SK-N-SH (cell line): Measurements from ENCODE around the gene NR1H2. TPM values are rescaled to one million over a fixed set of nuclear protein-coding genes. Genes with fewer than 3 reads are reported as not detected.

Experiments
- CTCF ChIA-PET: fragments of 300-600, 350-600 bp; formaldehyde crosslinking; extraction: SDS; loops from one replicate; lab custom pipeline; 2021; lab: Yijun Ruan, JAX
- POLR2A ChIA-PET: fragments of 350-600 bp; sonication (Branson Sonifier 250); formaldehyde crosslinking; extraction: SDS; loops from one replicate; lab custom pipeline; 2020; ENCODE audit warnings: antibody characterized with exemption, inconsistent platforms; lab: Yijun Ruan, JAX
- DNase-seq: peaks from one replicate; pipeline ENCODE4 v3.0.0; 2012
- H2AFZ ChIP-seq: fragments of 200-600 bp; sonication (generic); 2 replicates; pipeline ENCODE4 v1.8.1; 2016; ENCODE audit warnings: antibody characterized with exemption, mild to moderate bottlenecking, low read depth
- H3F3A ChIP-seq: fragments of 200-600 bp; sonication (generic); replicated peaks from 2 replicates; pipeline ENCODE3; 2016; ENCODE audit warnings: antibody characterized with exemption, mild to moderate bottlenecking; ENCODE audit not compliant: insufficient read depth
- H3K27ac ChIP-seq, 2 experiments: fragments of 200-500 bp in 1 of 2; fragments of 200-600 bp in 1 of 2; sonication (Bioruptor generic) in 1 of 2; sonication (generic), shearing (Covaris generic) in 1 of 2; 2 replicates each; pipeline versions ENCODE4 v1.5.1 to v1.6.1; 2014 to 2016; ENCODE audit warnings: low read depth in 2 of 2, inconsistent platforms in 1 of 2, low read length in 1 of 2, mild to moderate bottlenecking in 1 of 2, mixed read lengths in 1 of 2
- H3K27me3 ChIP-seq: fragments of 200-600 bp; sonication (generic), shearing (Covaris generic); 2 replicates; pipeline ENCODE4 v1.6.1; 2016; ENCODE audit warnings: mixed run types; ENCODE audit not compliant: insufficient read depth
- H3K36me3 ChIP-seq, 2 experiments: fragments of 200-500 bp in 1 of 2; fragments of 200-600 bp in 1 of 2; sonication (Bioruptor generic) in 1 of 2; sonication (generic) in 1 of 2; replicated peaks in 1 of 2; 2 replicates each; pipeline versions ENCODE3 to v1.5.1; 2014 to 2016; ENCODE audit warnings: low read length in 1 of 2, mild to moderate bottlenecking in 1 of 2; ENCODE audit not compliant: insufficient read depth in 2 of 2, control insufficient read depth in 1 of 2
- H3K4me1 ChIP-seq, 2 experiments: fragments of 200-500 bp in 1 of 2; fragments of 200-600 bp in 1 of 2; sonication (Bioruptor generic) in 1 of 2; sonication (generic), shearing (Covaris generic) in 1 of 2; 2 replicates each; pipeline versions ENCODE4 v1.5.1 to v1.6.1; 2014 to 2016; ENCODE audit warnings: low read depth in 1 of 2, low read length in 1 of 2, mixed run types in 1 of 2; ENCODE audit not compliant: insufficient read depth in 2 of 2, control insufficient read depth in 1 of 2
- H3K4me2 ChIP-seq: fragments of 200-600 bp; sonication (generic), shearing (Covaris generic); 2 replicates; pipeline ENCODE4 v1.6.1; 2017; ENCODE audit warnings: mixed run types
- H3K4me3 ChIP-seq, 2 experiments: fragments of 200-500 bp in 1 of 2; fragments of 200-600 bp in 1 of 2; sonication (Bioruptor generic) in 1 of 2; sonication (generic), shearing (Covaris generic) in 1 of 2; 2 replicates each; pipeline versions ENCODE4 v1.5.1 to v1.8.1; 2014 to 2016; ENCODE audit warnings: low read depth in 2 of 2, inconsistent platforms in 1 of 2, low read length in 1 of 2, mild to moderate bottlenecking in 1 of 2, mixed read lengths in 1 of 2, moderate library complexity in 1 of 2
- H3K79me2 ChIP-seq: fragments of 200-600 bp; sonication (generic); 2 replicates; pipeline ENCODE4 v1.8.1; 2017; ENCODE audit warnings: mild to moderate bottlenecking; ENCODE audit not compliant: insufficient read depth
- H3K9ac ChIP-seq: fragments of 200-600 bp; sonication (generic); 2 replicates; pipeline ENCODE4 v1.6.1; 2017; ENCODE audit warnings: mixed run types
- H3K9me2 ChIP-seq: fragments of 200-600 bp; sonication (generic); 2 replicates; pipeline ENCODE4 v1.6.1; 2017; ENCODE audit warnings: mixed run types
- H3K9me3 ChIP-seq: fragments of 200-600 bp; sonication (generic); 2 replicates; pipeline ENCODE4 v1.6.1; 2017; ENCODE audit warnings: mixed run types, mild to moderate bottlenecking, moderate library complexity
- H4K20me1 ChIP-seq: fragments of 200-600 bp; sonication (generic); 2 replicates; pipeline ENCODE4 v1.6.1; 2017; ENCODE audit warnings: mild to moderate bottlenecking, mixed run types; ENCODE audit not compliant: insufficient read depth
- CHD2 ChIP-seq: fragments of 150-350 bp; IDR thresholded peaks from 2 replicates; pipeline ENCODE4 v1.6.1; 2018; ENCODE audit warnings: low read length; ENCODE audit not compliant: partially characterized antibody
- FOXJ3 ChIP-seq: sonication (generic); formaldehyde crosslinking; IDR thresholded peaks from 2 replicates; pipeline ENCODE4 v1.5.1; 2020; ENCODE audit warnings: mild to moderate bottlenecking, missing genetic modification reagents
- MXI1 ChIP-seq: IDR thresholded peaks from 2 replicates; pipeline ENCODE4 v1.6.1; 2012; ENCODE audit warnings: mild to moderate bottlenecking, low read depth, low read length, improper control_type of control experiment
- NFIC ChIP-seq: IDR thresholded peaks from 2 replicates; pipeline ENCODE4 v1.4.0; 2012; ENCODE audit warnings: borderline replicate concordance
- RXRA ChIP-seq: IDR thresholded peaks from 2 replicates; pipeline ENCODE4 v1.4.0; 2012; ENCODE audit warnings: low read depth, mild to moderate bottlenecking, borderline replicate concordance
- USF2 ChIP-seq: fragments of 150-350 bp; IDR thresholded peaks from 2 replicates; pipeline ENCODE4 v1.6.1; 2017; ENCODE audit warnings: antibody characterized with exemption, low read length, low read depth, borderline replicate concordance
- YY1 ChIP-seq: IDR thresholded peaks from 2 replicates; pipeline ENCODE4 v1.4.0; 2012; ENCODE audit warnings: low read depth, mild to moderate bottlenecking
- ZBTB33 ChIP-seq: IDR thresholded peaks from 2 replicates; pipeline ENCODE4 v1.4.0; 2012; ENCODE audit warnings: low read depth, borderline replicate concordance
- WGBS: methylation state at CpG from one replicate; pipeline ENCODE4 v1.1.6; 2017; ENCODE audit warnings: low lambda C conversion rate; 5-methylcytosine and 5-hydroxymethylcytosine counted together
- polyA plus RNA-seq, 3 experiments: library from polyadenylated mRNA; depleted of rRNA; stranded (reverse); fragments of >200 nt; gene quantifications; 2 replicates each; pipeline ENCODE4 v1.2.3, GENCODE V29; 2012
- TF ChIP-seq, protein P1 (sequence below): IDR thresholded peaks from 2 replicates; pipeline ENCODE4 v1.4.0; 2012; ENCODE audit warnings: low read depth, borderline replicate concordance

The NR1H2 gene
- polyA plus RNA-seq, 1 of the 3 experiments (the other 2 are of a cell fraction): 108 TPM

GRCh38 chr19:50333235-50333736 is 43.0 kb upstream of the NR1H2 start:
- CTCF ChIA-PET: interaction anchor here (5.2 kb wide), 1 partner anchor 24 kb away, joined by 33 read pairs; no protein-coding TSS in a partner anchor
- Histone ChIP-seq H3F3A (peaks cover 9% of the 10 kb centered on the region), H3K27me3 (no peaks in the 10 kb centered on the region), H2AFZ (peak overlapping the region; percentile 80), H3K27ac (peak overlapping the region in 1 of 2 experiments; percentile 88; a peak in 2 of 4 replicates), H3K9ac (peak overlapping the region; percentile 28; the same call in 1 of the 2 replicates), H3K9me2 (no peaks in the 10 kb centered on the region), H3K4me1 (peaks cover 7 to 38% of the 10 kb centered on the region in 2 experiments; a peak in 2 of 4 replicates), H4K20me1 (no peaks in the 10 kb centered on the region), H3K4me3 (peak overlapping the region; percentile 51 to 58), H3K4me2 (peak overlapping the region; percentile 64), H3K79me2 (no peaks in the 10 kb centered on the region), H3K9me3 (no peaks in the 10 kb centered on the region), H3K36me3 (no peaks in the 10 kb centered on the region)
- TF ChIP-seq RXRA (no peak), MXI1 (0 out of 2 replicates have a peak, but pooled peaks have one; percentile 17), NFIC (no peak), ZBTB33 (no peak), USF2 (no peak), FOXJ3 (CRISPR knock-in tag) (0 out of 2 replicates have a peak, but pooled peaks have one; percentile 38), CHD2 (peak; percentile 65), YY1 (no peak)
- TF ChIP-seq, protein P1, sequence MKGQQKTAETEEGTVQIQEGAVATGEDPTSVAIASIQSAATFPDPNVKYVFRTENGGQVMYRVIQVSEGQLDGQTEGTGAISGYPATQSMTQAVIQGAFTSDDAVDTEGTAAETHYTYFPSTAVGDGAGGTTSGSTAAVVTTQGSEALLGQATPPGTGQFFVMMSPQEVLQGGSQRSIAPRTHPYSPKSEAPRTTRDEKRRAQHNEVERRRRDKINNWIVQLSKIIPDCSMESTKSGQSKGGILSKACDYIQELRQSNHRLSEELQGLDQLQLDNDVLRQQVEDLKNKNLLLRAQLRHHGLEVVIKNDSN: no peak
- WGBS: under 1% methylated on average over 23 of the region's 34 CpGs
- DNase-seq: peak; percentile 87
- POLR2A ChIA-PET: interaction anchor here (0.7 to 1.5 kb wide), 4 partner anchors 10 to 24 kb away, joined by 3 to 11 read pairs (median 6); no protein-coding TSS in a partner anchor
